ENCODE results near the gene CARD9. TPM values are rescaled to one million over a fixed set of nuclear protein-coding genes. Genes with fewer than 3 reads are reported as not detected.

CARD9 gene
- total and polyA plus RNA-seq, 2 of the 4 experiments (the other 2 are of a cell fraction), result 0.36 to 1.9 TPM

GRCh38 chr9:136337416-136338395 lies 35.8 kb downstream of the CARD9 start:
- Histone ChIP-seq H3K23ac (ENCODE audit: low read depth, low read length) (no peak overlapping the region), H3K4me1 (ENCODE audit: control insufficient read depth, insufficient read depth, low read length) (peaks cover 19% of the 10 kb centered on the region), H3K4me2 (ENCODE audit: low read depth, low read length) (no peak overlapping the region), H3K9me3 (ENCODE audit: control insufficient read depth, insufficient read depth, low read length) (no peaks in the 10 kb centered on the region), H3K79me1 (ENCODE audit: low read depth in 1 of 2, low read length in 2 of 2) (peaks cover 7 to 72% of the 10 kb centered on the region in 2 experiments), H4K91ac (ENCODE audit: insufficient read depth, low read depth, low read length) (no peak overlapping the region), H4K20me1 (ENCODE audit: insufficient read depth, low read length) (peaks cover 80% of the 10 kb centered on the region), H4K5ac (ENCODE audit: low read depth, low read length) (no peak overlapping the region), H2BK15ac (ENCODE audit: low read depth, low read length) (no peak overlapping the region), H2BK20ac (ENCODE audit: low read depth, low read length) (no peak overlapping the region), H3K36me3 (ENCODE audit: control insufficient read depth, insufficient read depth, low read length) (peaks cover 83% of the 10 kb centered on the region), H3K27ac (ENCODE audit: insufficient read depth, low read length) (no peak overlapping the region), H2BK5ac (ENCODE audit: low read depth, low read length, poor library complexity, severe bottlenecking) (no peak overlapping the region), H3K4me3 (ENCODE audit: insufficient read depth, low read depth, low read length) (no peak overlapping the region), H2AFZ (replicated peaks; ENCODE audit: low read length, poor library complexity) (no peak overlapping the region), H3K9me1 (ENCODE audit: insufficient read depth, low read length) (peaks cover 6% of the 10 kb centered on the region; the same call in 1 of the 2 replicates), H3K9ac (ENCODE audit: low read depth, low read length) (no peak overlapping the region), H2AK5ac (ENCODE audit: low read depth, low read length) (no peak overlapping the region), H3K56ac (ENCODE audit: extremely low read depth, insufficient read depth, low read length) (no peak overlapping the region), H3K4ac (ENCODE audit: low read depth, low read length) (no peak overlapping the region), H3K27me3 (ENCODE audit: control insufficient read depth, insufficient read depth, low read length) (no peaks in the 10 kb centered on the region), H3K18ac (ENCODE audit: low read depth, low read length) (no peak overlapping the region), H4K8ac (ENCODE audit: low read depth in 2 of 2, low read length in 2 of 2) (no peak overlapping the region), H2BK120ac (ENCODE audit: low read depth, low read length) (no peak overlapping the region), H3K14ac (replicated peaks; ENCODE audit: low read depth, low read length) (no peak overlapping the region), H2AK9ac (replicated peaks; ENCODE audit: low read depth, low read length, poor library complexity) (peak overlapping the region; percentile 25)
- dilution Hi-C loops (cut with HindIII; ENCODE audit: low sequenced_read_pairs, unreplicated experiment) (no loop called here), in situ Hi-C loops (cut with MboI; ENCODE audit: low sequenced_read_pairs) (no loop called here), intact Hi-C loops (cut with micrococcal nuclease) (no loop called here)
- POLR2A ChIA-PET (ENCODE audit: unreplicated experiment), result no interaction called here
- WGBS, 2 experiments (ENCODE audit: extremely low coverage in 2 of 2, insufficient read length in 1 of 2), result 88% methylated on average over 17 of the region's 43 CpGs; no CpG with 5 or more reads in 1 of the 2 experiments
- DNase-seq (no peak), ATAC-seq (ENCODE audit: low read depth) (no peak)
- no TSS peak for BruUV-seq (replicated peaks)
- CTCF ChIA-PET, result no interaction called here
- TF ChIP-seq RAD21 (IDR thresholded peaks at IDR 0.05; ENCODE audit: low read length) (no peak), SMC3 (IDR thresholded peaks at IDR 0.05; ENCODE audit: low read depth, low read length) (no peak), NFE2L2 (IDR thresholded peaks at IDR 0.05; ENCODE audit: low read depth, low read length) (no peak), POLR2A (IDR thresholded peaks at IDR 0.05; ENCODE audit: low read depth, low read length) (no peak), MAFK (IDR thresholded peaks at IDR 0.05; ENCODE audit: low read depth, low read length) (no peak), RCOR1 (IDR thresholded peaks at IDR 0.05; ENCODE audit: insufficient replicate concordance, low read length) (no peak), ELK1 (IDR thresholded peaks at IDR 0.05; ENCODE audit: borderline replicate concordance, low read depth, low read length) (no peak), MXI1 (IDR thresholded peaks at IDR 0.05; ENCODE audit: borderline replicate concordance, low read depth, low read length) (no peak), RFX5 (IDR thresholded peaks at IDR 0.05; ENCODE audit: low read depth, low read length) (no peak), FOS (IDR thresholded peaks at IDR 0.05; ENCODE audit: low read depth, low read length) (no peak), USF2 (IDR thresholded peaks at IDR 0.05; ENCODE audit: low read depth, low read length) (no peak), BHLHE40 (IDR thresholded peaks at IDR 0.05; ENCODE audit: low read depth, low read length) (no peak), MAZ (IDR thresholded peaks at IDR 0.05; ENCODE audit: borderline replicate concordance, low read depth, low read length) (no peak)
- TF ChIP-seq, protein P1, sequence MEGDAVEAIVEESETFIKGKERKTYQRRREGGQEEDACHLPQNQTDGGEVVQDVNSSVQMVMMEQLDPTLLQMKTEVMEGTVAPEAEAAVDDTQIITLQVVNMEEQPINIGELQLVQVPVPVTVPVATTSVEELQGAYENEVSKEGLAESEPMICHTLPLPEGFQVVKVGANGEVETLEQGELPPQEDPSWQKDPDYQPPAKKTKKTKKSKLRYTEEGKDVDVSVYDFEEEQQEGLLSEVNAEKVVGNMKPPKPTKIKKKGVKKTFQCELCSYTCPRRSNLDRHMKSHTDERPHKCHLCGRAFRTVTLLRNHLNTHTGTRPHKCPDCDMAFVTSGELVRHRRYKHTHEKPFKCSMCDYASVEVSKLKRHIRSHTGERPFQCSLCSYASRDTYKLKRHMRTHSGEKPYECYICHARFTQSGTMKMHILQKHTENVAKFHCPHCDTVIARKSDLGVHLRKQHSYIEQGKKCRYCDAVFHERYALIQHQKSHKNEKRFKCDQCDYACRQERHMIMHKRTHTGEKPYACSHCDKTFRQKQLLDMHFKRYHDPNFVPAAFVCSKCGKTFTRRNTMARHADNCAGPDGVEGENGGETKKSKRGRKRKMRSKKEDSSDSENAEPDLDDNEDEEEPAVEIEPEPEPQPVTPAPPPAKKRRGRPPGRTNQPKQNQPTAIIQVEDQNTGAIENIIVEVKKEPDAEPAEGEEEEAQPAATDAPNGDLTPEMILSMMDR (conservative IDR thresholded peaks at IDR 0.05; ENCODE audit: low read depth, low read length), result no peak

All from IMR-90 (cell line).